HCT116 (cell line): Measurements from ENCODE around the gene E4F1. TPM values are rescaled to one million over a fixed set of nuclear protein-coding genes. Genes with fewer than 3 reads are reported as not detected.

Experiments
- ATAC-seq: fragments of 200-7000 bp; cut with Tn5 transposase; 2 replicates; pipeline ENCODE4 v1.9.1; 2020; ENCODE audit warnings: mild to moderate bottlenecking, moderate library complexity
- BruUV-seq: library from RNA; stranded (reverse); fragments of 400-500 nt; replicated peaks from 2 replicates; lab custom pipeline; 2021; lab: Mats Ljungman, UMichigan
- CTCF ChIA-PET: fragments of 300-600 bp; sonication (Branson Sonifier 250); formaldehyde crosslinking; loops from one replicate; lab custom pipeline; 2021; ENCODE audit warnings: antibody characterized with exemption; lab: Charles Lee
- POLR2A ChIA-PET: fragments of 300-600, 350-600 bp; sonication (Branson Sonifier 250); formaldehyde crosslinking; loops from one replicate; lab custom pipeline; 2021; ENCODE audit warnings: antibody characterized with exemption; lab: Charles Lee
- RAD21 ChIA-PET, 2 experiments: fragments of 300-600 bp; sonication (Branson Sonifier 250); formaldehyde crosslinking; loops; one replicate each; lab custom pipeline; 2023; ENCODE audit warnings: low total read pairs in 2 of 2; ENCODE audit not compliant: uncharacterized antibody in 2 of 2, unreplicated experiment in 2 of 2, low non-redundant PET in 1 of 2; lab: Charles Lee
- DNase-seq: peaks from one replicate; pipeline ENCODE4 v3.0.0-alpha.2; 2010; ENCODE audit warnings: low read depth, low spot score
- H2AFZ ChIP-seq: fragments of 200-600 bp; shearing (Covaris generic), sonication (generic); 2 replicates; pipeline ENCODE4 v1.6.1; 2017; ENCODE audit warnings: low read depth, mixed run types, mixed read lengths, antibody characterized with exemption, low read length; ENCODE audit not compliant: poor library complexity, severe bottlenecking
- H3K27ac ChIP-seq: 2 replicates; pipeline ENCODE4 v1.5.1; 2012; ENCODE audit warnings: low read depth, low read length
- H3K27me3 ChIP-seq: fragments of 200-600 bp; sonication (generic); 2 replicates; pipeline ENCODE4 v1.6.1; 2016; ENCODE audit warnings: mixed run types, low read length, mixed read lengths; ENCODE audit not compliant: insufficient read depth
- H3K36me3 ChIP-seq, 2 experiments: fragments of 200-500 bp in 1 of 2; fragments of 200-600 bp in 1 of 2; sonication (Bioruptor generic) in 1 of 2; sonication (generic) in 1 of 2; 2 replicates each; pipeline versions ENCODE4 v1.5.1 to v1.6.1; 2014 to 2016; ENCODE audit warnings: low read length in 2 of 2, inconsistent platforms in 1 of 2, mixed read lengths in 1 of 2, mixed run types in 1 of 2; ENCODE audit not compliant: insufficient read depth in 2 of 2, control insufficient read depth in 1 of 2
- H3K4me1 ChIP-seq, 2 experiments: fragments of 200-600 bp in 1 of 2; sonication (generic) in 1 of 2; 2 replicates each; pipeline versions ENCODE4 v1.5.1 to v1.6.1; 2012 to 2017; ENCODE audit warnings: low read length in 2 of 2, inconsistent platforms in 1 of 2, mild to moderate bottlenecking in 1 of 2, mixed read lengths in 1 of 2, mixed run types in 1 of 2, moderate library complexity in 1 of 2; ENCODE audit not compliant: insufficient read depth in 2 of 2, control insufficient read depth in 1 of 2
- H3K4me2 ChIP-seq: fragments of 200-600 bp; sonication (generic); 2 replicates; pipeline ENCODE4 v1.6.1; 2017; ENCODE audit warnings: mixed run types, low read length, mixed read lengths
- H3K4me3 ChIP-seq, 2 experiments: fragments of 200-600 bp in 1 of 2; sonication (generic) in 1 of 2; replicated peaks in 1 of 2; 2 replicates each; pipeline ENCODE4 v1.5.1; 2011 to 2016; ENCODE audit warnings: low read length in 2 of 2, control low read depth in 1 of 2, low read depth in 1 of 2, mild to moderate bottlenecking in 1 of 2, mixed read lengths in 1 of 2, mixed run types in 1 of 2
- H3K79me2 ChIP-seq: fragments of 200-600 bp; sonication (generic); 2 replicates; pipeline ENCODE4 v1.6.1; 2017; ENCODE audit warnings: mild to moderate bottlenecking, mixed run types, low read length, moderate library complexity, mixed read lengths; ENCODE audit not compliant: insufficient read depth
- H3K9ac ChIP-seq: fragments of 200-600 bp; sonication (generic); 2 replicates; pipeline ENCODE4 v1.6.1; 2016; ENCODE audit warnings: low read length, mixed read lengths
- H3K9me2 ChIP-seq: fragments of 200-600 bp; sonication (generic), shearing (Covaris generic); 2 replicates; pipeline ENCODE4 v1.6.1; 2017; ENCODE audit warnings: mixed run types, mild to moderate bottlenecking, moderate library complexity; ENCODE audit not compliant: insufficient read depth
- H3K9me3 ChIP-seq, 2 experiments: fragments of 200-500 bp in 1 of 2; fragments of 200-600 bp in 1 of 2; sonication (Bioruptor generic) in 1 of 2; sonication (generic) in 1 of 2; 2 replicates each; pipeline ENCODE4 v1.6.1; 2014 to 2017; ENCODE audit warnings: low read length in 2 of 2, mixed read lengths in 2 of 2, inconsistent platforms in 1 of 2, low read depth in 1 of 2, mild to moderate bottlenecking in 1 of 2, mixed run types in 1 of 2, moderate library complexity in 1 of 2; ENCODE audit not compliant: control insufficient read depth in 1 of 2, insufficient read depth in 1 of 2
- H4K20me1 ChIP-seq: fragments of 200-600 bp; sonication (generic), shearing (Covaris generic); 2 replicates; pipeline ENCODE4 v1.6.1; 2017; ENCODE audit warnings: mixed run types, mild to moderate bottlenecking, moderate library complexity; ENCODE audit not compliant: insufficient read depth
- ATF3 ChIP-seq: IDR thresholded peaks from 2 replicates; pipeline ENCODE4 v1.6.1; 2012
- CBX3 ChIP-seq: IDR thresholded peaks from 2 replicates; pipeline ENCODE4 v1.6.1; 2012; ENCODE audit warnings: low read depth
- CEBPB ChIP-seq: IDR thresholded peaks from 2 replicates; pipeline ENCODE4 v1.6.1; 2012; ENCODE audit warnings: low read depth
- ELF1 ChIP-seq: IDR thresholded peaks from 2 replicates; pipeline ENCODE4 v1.6.1; 2012; ENCODE audit warnings: low read depth, borderline replicate concordance
- EZH2 ChIP-seq: fragments of 200-600 bp; sonication (generic); IDR thresholded peaks from 2 replicates; pipeline ENCODE4 v1.6.1; 2017; ENCODE audit warnings: antibody characterized with exemption, mixed run types
- EZH2phosphoT487 ChIP-seq: fragments of 200-600 bp; IDR thresholded peaks from 2 replicates; pipeline ENCODE4 v1.6.1; 2018; ENCODE audit warnings: antibody characterized with exemption, borderline replicate concordance
- FOSL1 ChIP-seq: IDR thresholded peaks from 2 replicates; pipeline ENCODE4 v1.6.1; 2012; ENCODE audit warnings: low read depth
- MAX ChIP-seq: IDR thresholded peaks from 2 replicates; pipeline ENCODE4 v1.6.1; 2012
- RAD21 ChIP-seq: IDR thresholded peaks from 2 replicates; pipeline ENCODE4 v1.6.1; 2012; ENCODE audit warnings: low read depth, mild to moderate bottlenecking
- REST ChIP-seq: IDR thresholded peaks from 2 replicates; pipeline ENCODE4 v1.6.1; 2012; ENCODE audit warnings: low read depth
- SP1 ChIP-seq: IDR thresholded peaks from 2 replicates; pipeline ENCODE4 v1.6.1; 2012; ENCODE audit warnings: low read depth
- SRF ChIP-seq: IDR thresholded peaks from 2 replicates; pipeline ENCODE4 v1.6.1; 2012; ENCODE audit warnings: low read depth
- YY1 ChIP-seq: IDR thresholded peaks from 2 replicates; pipeline ENCODE4 v1.6.1; 2011; ENCODE audit warnings: low read length, low read depth, moderate library complexity, mild to moderate bottlenecking; ENCODE audit not compliant: insufficient replicate concordance; ENCODE audit errors: extremely low read depth
- intact Hi-C: fragments of 100-400 bp; cut with micrococcal nuclease; formaldehyde crosslinking; loops from 2 replicates; pipeline ENCODE4 v1.10.0; 2022
- total RNA-seq: library from RNA; stranded (reverse); gene quantifications from one replicate; pipeline ENCODE4 v1.2.1, GENCODE V29; 2021; ENCODE audit not compliant: unreplicated experiment

The E4F1 gene
- total RNA-seq, 1 experiment from 2014 or later = 40.7 TPM

- ChIA-PET POLR2A (no interaction called here), CTCF (no interaction called here), RAD21 (no interaction called here)
- no peak overlapping the region for H3K9ac ChIP-seq
- H3K27me3 ChIP-seq = no peaks in the 10 kb centered on the region
- no peaks in the 10 kb centered on the region for H3K9me3 ChIP-seq
- H3K27ac ChIP-seq = no peak overlapping the region
- no peaks in the 10 kb centered on the region for H3K36me3 ChIP-seq
- TF ChIP-seq CBX3 (no peak), REST (no peak), SP1 (no peak), ATF3 (no peak), RAD21 (no peak), EZH2 (no peak), ELF1 (no peak), FOSL1 (no peak), CEBPB (no peak), EZH2phosphoT487 (no peak), YY1 (no peak), SRF (no peak), MAX (no peak)
- no peaks in the 10 kb centered on the region for H3K9me2 ChIP-seq
- H4K20me1 ChIP-seq = no peaks in the 10 kb centered on the region
- DNase-seq (no peak), ATAC-seq (no peak)
- H2AFZ ChIP-seq = no peak overlapping the region
- BruUV-seq = no TSS peak
- H3K4me2 ChIP-seq = no peak overlapping the region
- no peak overlapping the region for H3K4me3 ChIP-seq
- intact Hi-C loops = no loop called here
- H3K4me1 ChIP-seq = no peaks in the 10 kb centered on the region
- H3K79me2 ChIP-seq = no peaks in the 10 kb centered on the region
Measured at GRCh38 chr16:2280461-2280860, 57.1 kb downstream of the E4F1 start.
